K562 (cell line): Measurements from ENCODE around the gene TMA7B. TPM values are rescaled to one million over a fixed set of nuclear protein-coding genes. Genes with fewer than 3 reads are reported as not detected.

ENCODE experiments used
- ATAC-seq: fragments of 200-7000 bp; cut with Tn5 transposase; 3 replicates; pipeline ENCODE4 v1.9.1; 2020; ENCODE audit warnings: moderate library complexity
- BruUV-seq: library from RNA; stranded (reverse); fragments of 400-500 nt; replicated peaks from 2 replicates; lab custom pipeline; 2021; lab: Mats Ljungman, UMichigan
- CTCF ChIA-PET: fragments of 300-600 bp; formaldehyde crosslinking; extraction: SDS; loops from one replicate; lab custom pipeline; 2021; ENCODE audit warnings: low intra/inter-chr PET ratio; lab: Yijun Ruan, JAX
- POLR2A ChIA-PET: fragments of 300-600, 350-650 bp; sonication (Branson Sonifier 250); formaldehyde crosslinking; extraction: SDS; loops from one replicate; lab custom pipeline; 2021; ENCODE audit warnings: antibody characterized with exemption, inconsistent platforms; lab: Yijun Ruan, JAX
- DNase-seq, 4 experiments: peaks; one replicate each; pipeline versions ENCODE4 v3.0.0 to v3.0.0-alpha.2; 2011 to 2018; ENCODE audit warnings: low spot score in 3 of 4, mixed read lengths in 3 of 4; ENCODE audit errors: extremely low read depth in 1 of 4
- FAIRE-seq: peaks from 2 replicates; lab custom pipeline; 2011; peaks lifted over from hg19 to GRCh38; lab: Jason Lieb, UNC
- H2AFZ ChIP-seq: 2 replicates; pipeline ENCODE4 v1.6.0; 2011; ENCODE audit warnings: low read depth, low read length, control low read depth, inconsistent platforms
- H3K27ac ChIP-seq: fragments of 200-600 bp; 3 replicates; pipeline ENCODE4 v1.8.0; 2011; ENCODE audit warnings: low read depth, mild to moderate bottlenecking, control low read depth, inconsistent platforms, low read length, moderate library complexity, mixed read lengths; ENCODE audit errors: extremely low read depth
- H3K27me3 ChIP-seq, 2 experiments: fragments of 300-600 bp in 1 of 2; 2 replicates in 1 of 2; 3 replicates in 1 of 2; pipeline versions ENCODE4 v1.6.0 to v1.8.0; 2011; ENCODE audit warnings: inconsistent platforms in 2 of 2, low read length in 2 of 2, mild to moderate bottlenecking in 1 of 2, mixed read lengths in 1 of 2, moderate library complexity in 1 of 2; ENCODE audit not compliant: control insufficient read depth in 2 of 2, insufficient read depth in 2 of 2
- H3K36me3 ChIP-seq: fragments of 300-600 bp; 3 replicates; pipeline ENCODE4 v1.8.0; 2011; ENCODE audit warnings: mild to moderate bottlenecking, low read length, inconsistent platforms; ENCODE audit not compliant: control insufficient read depth, insufficient read depth
- H3K4me1 ChIP-seq, 2 experiments: fragments of 200-600 bp in 1 of 2; replicated peaks in 1 of 2; 2 replicates in 1 of 2; 3 replicates in 1 of 2; pipeline versions ENCODE4 v1.5.1 to v1.8.0; 2011; ENCODE audit warnings: inconsistent platforms in 2 of 2, low read length in 2 of 2, mild to moderate bottlenecking in 1 of 2, mixed read lengths in 1 of 2, moderate library complexity in 1 of 2; ENCODE audit not compliant: control insufficient read depth in 2 of 2, insufficient read depth in 2 of 2
- H3K4me2 ChIP-seq: 2 replicates; pipeline ENCODE4 v1.6.1; 2011; ENCODE audit warnings: low read length, control low read depth, inconsistent platforms, mixed read lengths; ENCODE audit not compliant: insufficient read depth
- H3K4me3 ChIP-seq: fragments of 200-600 bp; sonication (generic), shearing (Covaris generic); 2 replicates; pipeline ENCODE4 v1.5.1; 2016; ENCODE audit warnings: control low read depth, inconsistent platforms
- H3K79me2 ChIP-seq: fragments of 200-600 bp; 3 replicates; pipeline ENCODE4 v1.8.0; 2011; ENCODE audit warnings: low read length, inconsistent platforms; ENCODE audit not compliant: control insufficient read depth, insufficient read depth
- H3K9ac ChIP-seq, 2 experiments: 2 replicates each; pipeline versions ENCODE4 v1.6.0 to v1.6.1; 2011; ENCODE audit warnings: low read depth in 2 of 2, low read length in 2 of 2, control low read depth in 1 of 2, inconsistent platforms in 1 of 2, mild to moderate bottlenecking in 1 of 2, mixed read lengths in 1 of 2; ENCODE audit not compliant: insufficient read depth in 1 of 2
- H3K9me1 ChIP-seq: one replicate; pipeline ENCODE4 v1.6.0; 2011; ENCODE audit warnings: inconsistent platforms, mild to moderate bottlenecking, low read length, moderate library complexity; ENCODE audit not compliant: control insufficient read depth, insufficient read depth
- H3K9me3 ChIP-seq: replicated peaks from 2 replicates; pipeline ENCODE4 v1.5.1; 2011; ENCODE audit warnings: low read depth, low read length, inconsistent platforms; ENCODE audit not compliant: control insufficient read depth, insufficient read depth
- H4K20me1 ChIP-seq: replicated peaks from 2 replicates; pipeline ENCODE4 v1.6.1; 2011; ENCODE audit warnings: low read length, inconsistent platforms, mixed read lengths; ENCODE audit not compliant: control insufficient read depth, insufficient read depth
- CBFA2T3 ChIP-seq: fragments of 450-650 bp; IDR thresholded peaks from 2 replicates; pipeline ENCODE4 v1.6.1; 2017
- CREBBP ChIP-seq: IDR thresholded peaks from one replicate; pipeline ENCODE4 v1.6.1; 2012; ENCODE audit warnings: low read depth, mild to moderate bottlenecking, control low read depth, inconsistent platforms, low read length
- GTF2E2 ChIP-seq: fragments of 200-800 bp; sonication (Bioruptor generic); IDR thresholded peaks from 2 replicates; pipeline ENCODE4 v1.6.1; 2016; ENCODE audit warnings: missing genetic modification characterization, missing compliant biosample characterization
- HDAC3 ChIP-seq: fragments of 450-650 bp; IDR thresholded peaks from 2 replicates; pipeline ENCODE4 v1.6.1; 2018; ENCODE audit warnings: borderline replicate concordance, mild to moderate bottlenecking, moderate library complexity; ENCODE audit not compliant: partially characterized antibody
- MBD2 ChIP-seq: sonication (generic); IDR thresholded peaks from 2 replicates; pipeline ENCODE4 v1.6.1; 2016; ENCODE audit warnings: low read depth, borderline replicate concordance
- OTX1 ChIP-seq: fragments of 450-650 bp; formaldehyde crosslinking; IDR thresholded peaks from 2 replicates; pipeline ENCODE4 v1.4.0; 2022; ENCODE audit warnings: mild to moderate bottlenecking
- POLR2AphosphoS5 ChIP-seq: IDR thresholded peaks from 2 replicates; pipeline ENCODE4 v1.6.1; 2011; ENCODE audit warnings: mild to moderate bottlenecking, low read depth, low read length, moderate library complexity; ENCODE audit not compliant: control insufficient read depth, insufficient read depth
- TEAD4 ChIP-seq, 2 experiments: sonication (generic) in 1 of 2; formaldehyde crosslinking in 1 of 2; IDR thresholded peaks; 2 replicates each; pipeline versions ENCODE4 v1.6.1 to v1.8.0; 2012 to 2022; ENCODE audit warnings: borderline replicate concordance in 1 of 2, inconsistent platforms in 1 of 2, low read length in 1 of 2, mild to moderate bottlenecking in 1 of 2, missing genetic modification reagents in 1 of 2
- THRAP3 ChIP-seq: fragments of 450-650 bp; IDR thresholded peaks from 2 replicates; pipeline ENCODE4 v1.6.1; 2016; ENCODE audit warnings: mild to moderate bottlenecking, inconsistent platforms, borderline replicate concordance
- XRCC4 ChIP-seq: IDR thresholded peaks from one replicate; pipeline ENCODE4 v1.6.1; 2011; ENCODE audit not compliant: insufficient read depth, insufficient read length; ENCODE audit errors: extremely low read depth
- ZBTB17 ChIP-seq: fragments of 450-650 bp; formaldehyde crosslinking; IDR thresholded peaks from 2 replicates; pipeline ENCODE4 v1.4.0; 2020; ENCODE audit warnings: mild to moderate bottlenecking
- ZNF274 ChIP-seq: IDR thresholded peaks from 2 replicates; pipeline ENCODE4 v1.6.1; 2011; ENCODE audit warnings: low read depth, mild to moderate bottlenecking, low read length, moderate library complexity, borderline replicate concordance
- ZNF316 ChIP-seq: fragments of 450-650 bp; IDR thresholded peaks from 2 replicates; pipeline ENCODE4 v1.6.1; 2016
- ZNF436 ChIP-seq: fragments of 250-450, 450-650 bp; sonication (Bioruptor Pico); formaldehyde crosslinking; IDR thresholded peaks from 2 replicates; pipeline ENCODE4 v1.7.0; 2020; ENCODE audit warnings: mild to moderate bottlenecking
- ZNF57 ChIP-seq: fragments of 450-650 bp; formaldehyde crosslinking; IDR thresholded peaks from 2 replicates; pipeline ENCODE4 v1.4.0; 2020; ENCODE audit warnings: mild to moderate bottlenecking, moderate library complexity
- ZNF707 ChIP-seq: fragments of 250-450 bp; sonication (Bioruptor Pico); conservative IDR thresholded peaks from 2 replicates; pipeline ENCODE4 v1.8.0; 2022; ENCODE audit warnings: inconsistent platforms, mild to moderate bottlenecking, moderate library complexity
- ZNF785 ChIP-seq: fragments of 250-450 bp; sonication (Bioruptor Pico); IDR thresholded peaks from 2 replicates; pipeline ENCODE4 v1.4.0; 2020; ENCODE audit warnings: mild to moderate bottlenecking
- ZSCAN29 ChIP-seq: fragments of 450-650 bp; IDR thresholded peaks from 2 replicates; pipeline ENCODE4 v1.6.1; 2017
- ZSCAN32 ChIP-seq: fragments of 450-650 bp; formaldehyde crosslinking; IDR thresholded peaks from 2 replicates; pipeline ENCODE4 v1.4.0; 2020; ENCODE audit warnings: mild to moderate bottlenecking, moderate library complexity
- WGBS: fragments of 100-300 bp; shearing (Covaris generic); methylation state at CpG from one replicate; pipeline ENCODE4 v1.1.6; 2016; ENCODE audit warnings: low coverage, mixed read lengths; ENCODE audit not compliant: insufficient coverage; ENCODE audit errors: missing lambda C conversion rate; 5-methylcytosine and 5-hydroxymethylcytosine counted together
- in situ Hi-C: fragments of 300-500 bp; cut with MboI; formaldehyde crosslinking; loops from 4 replicates; pipeline ENCODE4 v1.15.0; 2018; ENCODE audit warnings: inconsistent platforms, mixed read lengths
- intact Hi-C: fragments of 100-400 bp; cut with micrococcal nuclease; formaldehyde crosslinking; loops from 2 replicates; pipeline ENCODE4 v1.14.2; 2022
- polyA plus RNA-seq, 8 experiments: library from polyadenylated mRNA; depleted of rRNA in 4 of 8; stranded (reverse) in 5 of 8; unstranded in 3 of 8; fragments of >200 nt; fragmentation: Nextera tagmentation in 2 of 8; fragmentation: Illumina TruSeq in 1 of 8; extraction: Ambion mirVana in 2 of 8; extraction: Trizol in 1 of 8; gene quantifications; 2 replicates each; pipeline versions ENCODE4 v1.2.1 to v1.2.3, GENCODE V29; 2011 to 2014; ENCODE audit warnings: inconsistent platforms in 1 of 8, missing spikeins in 1 of 8
- total RNA-seq, 7 experiments: library from RNA; depleted of rRNA in 6 of 7; stranded (reverse); fragments of >200 nt in 6 of 7; fragmentation: Illumina TruSeq in 2 of 7; extraction: Trizol in 2 of 7; gene quantifications; 2 replicates each; pipeline versions ENCODE4 v1.2.1 to v1.2.3, GENCODE V29; 2011 to 2021; ENCODE audit warnings: low replicate concordance in 1 of 7
- TF ChIP-seq, protein P1 (sequence below): sonication (generic); formaldehyde crosslinking; IDR thresholded peaks from 2 replicates; pipeline ENCODE4 v1.8.0; 2022; ENCODE audit warnings: missing genetic modification reagents, mild to moderate bottlenecking, borderline replicate concordance
- TF ChIP-seq, protein P2 (sequence below): fragments of 450-650 bp; conservative IDR thresholded peaks from 2 replicates; pipeline ENCODE4 v1.6.1; 2016; ENCODE audit warnings: missing genetic modification characterization, low read depth, mild to moderate bottlenecking, missing compliant biosample characterization, moderate library complexity

The TMA7B gene
- total and polyA plus RNA-seq, 9 of the 15 experiments (the other 6 are each of a cell fraction or from before 2014, with no cell fraction given): 5.6 to 14.2 (median 11.8) TPM

DNA sequence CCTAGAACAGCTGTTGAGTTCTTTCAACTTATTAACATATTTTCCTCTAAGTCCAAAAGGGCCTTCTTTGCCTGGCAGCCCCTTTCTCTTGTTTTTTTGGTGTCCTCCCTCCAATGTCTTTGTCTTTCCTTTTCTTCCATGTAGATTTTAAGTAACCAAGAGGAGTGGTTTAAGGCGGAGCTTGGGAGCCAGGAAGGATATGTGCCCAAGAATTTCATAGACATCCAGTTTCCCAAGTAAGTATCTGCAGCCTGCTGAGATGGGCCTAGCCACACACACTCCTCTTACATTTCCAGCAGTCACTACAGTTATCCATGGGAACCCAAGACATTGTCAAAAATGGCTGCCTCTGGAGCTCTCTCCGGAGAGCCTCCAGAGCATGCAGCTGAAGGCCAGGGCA, 4.5 kb upstream of the TMA7B start (continued):
- TF ChIP-seq ZNF57 (CRISPR knock-in tag) (no peak), OTX1 (CRISPR knock-in tag) (no peak), CBFA2T3 (no peak), ZNF707 (CRISPR knock-in tag) (no peak), ZNF436 (CRISPR knock-in tag) (no peak), ZNF316 (no peak)

DNA sequence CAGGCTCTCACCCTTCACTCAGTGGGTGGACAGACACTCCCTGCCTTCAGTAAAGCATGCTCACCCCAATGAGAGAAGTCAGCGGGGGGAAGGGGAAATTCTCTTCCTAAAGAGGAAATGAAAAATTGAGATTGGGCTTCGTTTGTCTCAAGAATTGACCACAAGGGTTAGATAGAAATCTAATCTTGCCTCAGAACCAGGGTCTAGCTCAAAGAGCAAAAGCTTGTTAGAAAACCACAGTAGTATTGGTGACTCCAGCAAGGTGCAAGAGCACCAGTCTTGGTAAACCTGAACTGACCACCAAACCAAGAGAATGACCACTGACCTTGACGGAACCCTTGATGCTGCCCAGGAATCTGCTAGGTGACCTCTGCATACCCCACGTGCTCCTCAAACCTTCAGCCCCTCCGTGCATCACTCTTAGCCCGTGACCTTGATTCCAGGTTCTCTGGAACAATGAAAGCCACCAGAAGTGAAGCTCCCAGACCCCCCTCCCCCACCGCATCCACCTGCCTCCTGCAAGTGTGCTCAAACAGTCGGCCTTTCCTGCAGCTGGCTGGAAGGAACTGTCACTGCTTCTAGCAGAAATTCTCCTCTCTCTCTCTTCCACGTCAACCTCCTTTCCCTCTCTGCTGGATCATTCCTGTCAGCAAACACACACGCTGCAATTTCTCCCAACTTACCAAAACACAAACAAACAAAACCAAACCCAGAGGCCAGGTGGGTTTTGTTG, 3.1 kb upstream of the TMA7B start:
- in situ Hi-C loops (no loop called here), intact Hi-C loops (no loop called here)
- POLR2A ChIA-PET: interaction anchor here (0.5 to 1.4 kb wide), 6 partner anchors 8 to 721 kb away, joined by 3 to 6 read pairs (median 4); no protein-coding TSS in a partner anchor
- Histone ChIP-seq H4K20me1 (no peaks in the 10 kb centered on the region), H3K27me3 (no peaks in the 10 kb centered on the region), H3K4me1 (peaks cover 28 to 56% of the 10 kb centered on the region in 2 experiments), H2AFZ (no peak overlapping the region), H3K9me3 (0 out of 2 replicates have a peak, but pooled peaks cover 3% of the 10 kb centered on the region), H3K4me2 (no peak overlapping the region), H3K79me2 (peaks cover 26% of the 10 kb centered on the region), H3K4me3 (no peak overlapping the region), H3K9ac (no peak overlapping the region), H3K36me3 (peaks cover 92% of the 10 kb centered on the region), H3K27ac (no peak overlapping the region), H3K9me1 (peaks cover 3% of the 10 kb centered on the region)
- FAIRE-seq: peak; percentile 59
- no peak for ATAC-seq
- WGBS: 60% methylated on average over 9 of the region's 10 CpGs
- CTCF ChIA-PET: no interaction called here
- no TSS peak for BruUV-seq
- DNase-seq: no peak
- TF ChIP-seq MBD2 (no peak), ZNF274 (no peak), HDAC3 (no peak), ZSCAN32 (no peak), THRAP3 (no peak), ZBTB17 (CRISPR knock-in tag) (no peak), XRCC4 (no peak), POLR2AphosphoS5 (no peak), TEAD4 (IDR thresholded peaks at IDR 0.05; ENCODE audit: low read length) (peak; percentile 49; the same call in 1 of the 2 replicates), TEAD4 (CRISPR knock-in tag; IDR thresholded peaks at IDR 0.05; ENCODE audit: borderline replicate concordance) (no peak), ZSCAN29 (no peak), CBFA2T3 (peak; percentile 28; the same call in 1 of the 2 replicates), ZNF785 (CRISPR knock-in tag) (no peak), GTF2E2 (tag) (no peak), CREBBP (no peak)
- TF ChIP-seq, protein P1, sequence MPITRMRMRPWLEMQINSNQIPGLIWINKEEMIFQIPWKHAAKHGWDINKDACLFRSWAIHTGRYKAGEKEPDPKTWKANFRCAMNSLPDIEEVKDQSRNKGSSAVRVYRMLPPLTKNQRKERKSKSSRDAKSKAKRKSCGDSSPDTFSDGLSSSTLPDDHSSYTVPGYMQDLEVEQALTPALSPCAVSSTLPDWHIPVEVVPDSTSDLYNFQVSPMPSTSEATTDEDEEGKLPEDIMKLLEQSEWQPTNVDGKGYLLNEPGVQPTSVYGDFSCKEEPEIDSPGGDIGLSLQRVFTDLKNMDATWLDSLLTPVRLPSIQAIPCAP: no peak
- TF ChIP-seq, protein P2, sequence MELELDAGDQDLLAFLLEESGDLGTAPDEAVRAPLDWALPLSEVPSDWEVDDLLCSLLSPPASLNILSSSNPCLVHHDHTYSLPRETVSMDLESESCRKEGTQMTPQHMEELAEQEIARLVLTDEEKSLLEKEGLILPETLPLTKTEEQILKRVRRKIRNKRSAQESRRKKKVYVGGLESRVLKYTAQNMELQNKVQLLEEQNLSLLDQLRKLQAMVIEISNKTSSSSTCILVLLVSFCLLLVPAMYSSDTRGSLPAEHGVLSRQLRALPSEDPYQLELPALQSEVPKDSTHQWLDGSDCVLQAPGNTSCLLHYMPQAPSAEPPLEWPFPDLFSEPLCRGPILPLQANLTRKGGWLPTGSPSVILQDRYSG: no peak
